Ovary (tissue), 9 donors: ENCODE measurements around the gene EOLA1. TPM values are rescaled to one million over a fixed set of nuclear protein-coding genes. Genes with fewer than 3 reads are reported as not detected.

ENCODE experiments used
- DNase-seq, 5 donors: peaks; one replicate each; pipeline ENCODE4 v3.0.0-alpha.2; 2019 to 2020
- H3K27ac ChIP-seq, 2 donors: fragments of 200-600 bp; one replicate each; pipeline versions ENCODE4 v1.5.1 to v1.8.0; 2019 to 2022
- H3K27me3 ChIP-seq: fragments of 200-600 bp; one replicate; pipeline ENCODE4 v1.8.0; 2022
- H3K36me3 ChIP-seq: fragments of 200-600 bp; sonication (generic); one replicate; pipeline ENCODE4 v1.5.1; 2019
- H3K4me1 ChIP-seq: one replicate; pipeline ENCODE4 v1.8.1; 2013; ENCODE audit warnings: mild to moderate bottlenecking, moderate library complexity; ENCODE audit not compliant: insufficient read depth
- H3K4me3 ChIP-seq: fragments of 200-600 bp; sonication (generic); one replicate; pipeline ENCODE4 v1.5.1; 2017
- H3K9me3 ChIP-seq, 2 donors: fragments of 200-600 bp in 1 of 2; sonication (generic) in 1 of 2; one replicate each; pipeline versions ENCODE4 v1.5.1 to v1.8.1; 2013 to 2019; ENCODE audit warnings: mild to moderate bottlenecking in 1 of 2, moderate library complexity in 1 of 2
- CTCF ChIP-seq, 3 donors: fragments of 450-650 bp in 2 of 3; fragments of 200-600 bp in 1 of 3; IDR thresholded peaks; one replicate each; pipeline versions ENCODE4 v1.5.1 to v1.8.0; 2016 to 2022; ENCODE audit warnings: antibody characterized with exemption in 3 of 3, mild to moderate bottlenecking in 1 of 3
- EP300 ChIP-seq: sonication (generic); formaldehyde crosslinking; IDR thresholded peaks from one replicate; pipeline ENCODE4 v1.6.1; 2017; ENCODE audit warnings: antibody characterized with exemption
- POLR2A ChIP-seq: fragments of 450-650 bp; IDR thresholded peaks from one replicate; pipeline ENCODE4 v1.6.1; 2017; ENCODE audit warnings: antibody characterized with exemption, mild to moderate bottlenecking, moderate library complexity
- WGBS, 3 donors: extraction: QIAGEN DNeasy Blood & Tissue Kit in 1 of 3; methylation state at CpG; one replicate each; pipeline versions ENCODE4 v1.1.5 to v1.1.7; 2013 to 2017; 5-methylcytosine and 5-hydroxymethylcytosine counted together
- intact Hi-C, 4 donors: fragments of 100-400 bp; cut with DNase I; formaldehyde crosslinking; loops; one replicate each; pipeline versions ENCODE4 v1.11.0 to v1.15.1; 2022 to 2023
- polyA plus RNA-seq, 2 donors: library from polyadenylated mRNA; stranded (reverse); fragments of 200-250 nt in 1 of 2; fragments of 350-450 nt in 1 of 2; fragmentation: Illumina TruSeq in 1 of 2; extraction: RNeasy Lipid Tissue Mini Kit (QIAGEN cat#74804) in 1 of 2; gene quantifications; one replicate each; pipeline ENCODE4 v1.2.3, GENCODE V29; 2013 to 2014
- total RNA-seq, 7 donors: library from RNA; depleted of rRNA in 2 of 7; stranded (reverse); fragments of >200 nt in 2 of 7; fragmentation: NEBNext Ultra II Directional in 3 of 7; extraction: Animal tissue kit (Norgen Biotek cat#: 25700) in 3 of 7; gene quantifications; one replicate each; pipeline versions ENCODE4 v1.1.0 to v1.2.4, GENCODE V29; 2016 to 2023
- donor health status: DM: no; HTN: no; CAD: no; lungs with moderate emphysema.
- donor health status: DM: no; HTN: no; CAD: no.
- donor health status: Bipolar disorder and iron deficiency.
- donor health status: DM: yes; HTN: yes; CAD: no.
- donor health status: DM: no; HTN: no; CAD: no.
- donor health status: DM: yes; HTN: yes; CAD: no.

EOLA1 gene
- total and polyA plus RNA-seq, 9 donors = 8.7 to 27.5 (median 17.5) TPM

GRCh38 chrX:149568701-149569296 is 28.0 kb downstream of the EOLA1 start:
- Histone ChIP-seq H3K9me3 (no peaks in the 10 kb centered on the region), H3K4me1 (no peaks in the 10 kb centered on the region), H3K27ac (no peak overlapping the region), H3K36me3 (no peaks in the 10 kb centered on the region), H3K27me3 (no peaks in the 10 kb centered on the region), H3K4me3 (no peak overlapping the region)
- WGBS, 3 donors = 65 to 70% (median 70%) methylated on average over 5 of the region's 5 CpGs
- intact Hi-C loops = no loop called here
- DNase-seq = no peak
- TF ChIP-seq CTCF (IDR thresholded peaks at IDR 0.05) (no peak), EP300 (no peak), POLR2A (no peak)

- no peak for DNase-seq
- H3K27ac ChIP-seq = no peak overlapping the region
- H3K36me3 ChIP-seq = no peaks in the 10 kb centered on the region
- intact Hi-C loops = no loop called here
- H3K4me3 ChIP-seq = no peak overlapping the region
- TF ChIP-seq CTCF (IDR thresholded peaks at IDR 0.05) (no peak), POLR2A (no peak), EP300 (no peak)
- no peaks in the 10 kb centered on the region for H3K9me3 ChIP-seq
- WGBS, 3 donors = 35 to 47% (median 36%) methylated on average over 2 of the region's 2 CpGs
- no peaks in the 10 kb centered on the region for H3K27me3 ChIP-seq
- no peaks in the 10 kb centered on the region for H3K4me1 ChIP-seq
These were observed 29.0 kb downstream of the EOLA1 start for GRCh38 chrX:149569770-149570169.

- no peak for TF ChIP-seq CTCF (IDR thresholded peaks at IDR 0.05)
- no peaks in the 10 kb centered on the region for H3K9me3 ChIP-seq
- 51 to 56% (median 53%) methylated on average over 6 of the region's 6 CpGs for WGBS, 3 donors
- no peak for DNase-seq
- no peaks in the 10 kb centered on the region for H3K36me3 ChIP-seq
- H3K27ac ChIP-seq = no peak overlapping the region
- intact Hi-C loops = no loop called here
- no peak overlapping the region for H3K4me3 ChIP-seq
- H3K27me3 ChIP-seq = no peaks in the 10 kb centered on the region
- H3K4me1 ChIP-seq = no peaks in the 10 kb centered on the region
These were observed 29.9 kb downstream of the EOLA1 start for GRCh38 chrX:149570668-149571067.

- intact Hi-C loops = no loop called here
- Histone ChIP-seq H3K4me3 (no peak overlapping the region), H3K27ac (no peak overlapping the region), H3K4me1 (no peaks in the 10 kb centered on the region), H3K27me3 (no peaks in the 10 kb centered on the region), H3K9me3 (no peaks in the 10 kb centered on the region), H3K36me3 (no peaks in the 10 kb centered on the region)
- WGBS, 3 donors = 70 to 80% (median 77%) methylated on average over 7 of the region's 7 CpGs
- DNase-seq = no peak
- TF ChIP-seq EP300 (no peak), POLR2A (no peak), CTCF (IDR thresholded peaks at IDR 0.05) (no peak)
These were observed 31.0 kb downstream of the EOLA1 start for GRCh38 chrX:149571770-149572169.
